Neural cell (in vitro differentiated cells): Measurements from ENCODE around the gene ABCB8.

ENCODE experiments used
- EP300 ChIP-seq: fragments of 450-650 bp; conservative IDR thresholded peaks from 2 replicates; pipeline ENCODE4 v1.6.1; 2014; ENCODE audit warnings: antibody characterized with exemption, mild to moderate bottlenecking, moderate library complexity; ENCODE audit not compliant: poor library complexity, severe bottlenecking
- EZH2 ChIP-seq: fragments of 200-600, 300-800 bp; shearing (Covaris generic), sonication (generic); IDR thresholded peaks from 2 replicates; pipeline ENCODE4 v1.6.1; 2014; ENCODE audit warnings: antibody characterized with exemption, low read length, borderline replicate concordance, mild to moderate bottlenecking; ENCODE audit not compliant: insufficient read depth, poor library complexity, severe bottlenecking
- MXI1 ChIP-seq: fragments of 450-650 bp; conservative IDR thresholded peaks from 2 replicates; pipeline ENCODE4 v1.6.1; 2014; ENCODE audit warnings: antibody characterized with exemption, mild to moderate bottlenecking; ENCODE audit not compliant: poor library complexity, severe bottlenecking
- POLR2AphosphoS5 ChIP-seq: IDR thresholded peaks from 2 replicates; pipeline ENCODE4 v1.6.1; 2012
- TAF1 ChIP-seq: IDR thresholded peaks from 2 replicates; pipeline ENCODE4 v1.6.1; 2012; ENCODE audit warnings: low read depth
- TF ChIP-seq, protein P1 (sequence below): fragments of 450-650 bp; IDR thresholded peaks from 2 replicates; pipeline ENCODE4 v1.5.1; 2014; ENCODE audit warnings: antibody characterized with exemption, mild to moderate bottlenecking, moderate library complexity; ENCODE audit not compliant: poor library complexity, severe bottlenecking
- TF ChIP-seq, protein P2 (sequence below): IDR thresholded peaks from 2 replicates; pipeline ENCODE4 v1.6.1; 2012; ENCODE audit warnings: borderline replicate concordance

DNA sequence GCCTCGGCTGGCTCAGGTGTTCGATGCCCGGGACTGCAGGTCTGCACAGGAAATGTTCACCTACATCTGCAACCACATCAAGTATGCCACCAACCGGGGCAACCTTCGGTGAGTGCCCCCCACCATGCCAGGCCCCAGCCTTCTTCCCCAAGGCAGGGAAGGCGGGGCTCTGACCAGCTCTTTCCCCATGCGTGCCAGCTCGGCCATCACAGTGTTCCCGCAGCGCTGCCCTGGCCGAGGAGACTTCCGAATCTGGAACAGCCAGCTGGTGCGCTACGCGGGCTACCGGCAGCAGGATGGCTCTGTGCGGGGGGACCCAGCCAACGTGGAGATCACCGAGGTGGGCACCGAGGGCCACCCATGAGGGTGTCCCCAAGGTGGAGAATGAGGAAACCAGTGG, 29.9 kb upstream of the ABCB8 start:
- TF ChIP-seq, protein P1, sequence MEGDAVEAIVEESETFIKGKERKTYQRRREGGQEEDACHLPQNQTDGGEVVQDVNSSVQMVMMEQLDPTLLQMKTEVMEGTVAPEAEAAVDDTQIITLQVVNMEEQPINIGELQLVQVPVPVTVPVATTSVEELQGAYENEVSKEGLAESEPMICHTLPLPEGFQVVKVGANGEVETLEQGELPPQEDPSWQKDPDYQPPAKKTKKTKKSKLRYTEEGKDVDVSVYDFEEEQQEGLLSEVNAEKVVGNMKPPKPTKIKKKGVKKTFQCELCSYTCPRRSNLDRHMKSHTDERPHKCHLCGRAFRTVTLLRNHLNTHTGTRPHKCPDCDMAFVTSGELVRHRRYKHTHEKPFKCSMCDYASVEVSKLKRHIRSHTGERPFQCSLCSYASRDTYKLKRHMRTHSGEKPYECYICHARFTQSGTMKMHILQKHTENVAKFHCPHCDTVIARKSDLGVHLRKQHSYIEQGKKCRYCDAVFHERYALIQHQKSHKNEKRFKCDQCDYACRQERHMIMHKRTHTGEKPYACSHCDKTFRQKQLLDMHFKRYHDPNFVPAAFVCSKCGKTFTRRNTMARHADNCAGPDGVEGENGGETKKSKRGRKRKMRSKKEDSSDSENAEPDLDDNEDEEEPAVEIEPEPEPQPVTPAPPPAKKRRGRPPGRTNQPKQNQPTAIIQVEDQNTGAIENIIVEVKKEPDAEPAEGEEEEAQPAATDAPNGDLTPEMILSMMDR = no peak
- TF ChIP-seq POLR2AphosphoS5 (no peak), EZH2 (no peak), MXI1 (no peak), TAF1 (no peak), EP300 (no peak)
- TF ChIP-seq, protein P2, sequence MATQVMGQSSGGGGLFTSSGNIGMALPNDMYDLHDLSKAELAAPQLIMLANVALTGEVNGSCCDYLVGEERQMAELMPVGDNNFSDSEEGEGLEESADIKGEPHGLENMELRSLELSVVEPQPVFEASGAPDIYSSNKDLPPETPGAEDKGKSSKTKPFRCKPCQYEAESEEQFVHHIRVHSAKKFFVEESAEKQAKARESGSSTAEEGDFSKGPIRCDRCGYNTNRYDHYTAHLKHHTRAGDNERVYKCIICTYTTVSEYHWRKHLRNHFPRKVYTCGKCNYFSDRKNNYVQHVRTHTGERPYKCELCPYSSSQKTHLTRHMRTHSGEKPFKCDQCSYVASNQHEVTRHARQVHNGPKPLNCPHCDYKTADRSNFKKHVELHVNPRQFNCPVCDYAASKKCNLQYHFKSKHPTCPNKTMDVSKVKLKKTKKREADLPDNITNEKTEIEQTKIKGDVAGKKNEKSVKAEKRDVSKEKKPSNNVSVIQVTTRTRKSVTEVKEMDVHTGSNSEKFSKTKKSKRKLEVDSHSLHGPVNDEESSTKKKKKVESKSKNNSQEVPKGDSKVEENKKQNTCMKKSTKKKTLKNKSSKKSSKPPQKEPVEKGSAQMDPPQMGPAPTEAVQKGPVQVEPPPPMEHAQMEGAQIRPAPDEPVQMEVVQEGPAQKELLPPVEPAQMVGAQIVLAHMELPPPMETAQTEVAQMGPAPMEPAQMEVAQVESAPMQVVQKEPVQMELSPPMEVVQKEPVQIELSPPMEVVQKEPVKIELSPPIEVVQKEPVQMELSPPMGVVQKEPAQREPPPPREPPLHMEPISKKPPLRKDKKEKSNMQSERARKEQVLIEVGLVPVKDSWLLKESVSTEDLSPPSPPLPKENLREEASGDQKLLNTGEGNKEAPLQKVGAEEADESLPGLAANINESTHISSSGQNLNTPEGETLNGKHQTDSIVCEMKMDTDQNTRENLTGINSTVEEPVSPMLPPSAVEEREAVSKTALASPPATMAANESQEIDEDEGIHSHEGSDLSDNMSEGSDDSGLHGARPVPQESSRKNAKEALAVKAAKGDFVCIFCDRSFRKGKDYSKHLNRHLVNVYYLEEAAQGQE = no peak
